HG03135 (cell line): ENCODE data around the gene SPRY2.

Source experiments
- ATAC-seq: cut with Tn5 transposase; IDR thresholded peaks from one replicate; pipeline ENCODE4 v1.9.1; 2021; ENCODE audit warnings: mild to moderate bottlenecking, moderate library complexity; ENCODE audit not compliant: unreplicated experiment

Gene SPRY2

DNA sequence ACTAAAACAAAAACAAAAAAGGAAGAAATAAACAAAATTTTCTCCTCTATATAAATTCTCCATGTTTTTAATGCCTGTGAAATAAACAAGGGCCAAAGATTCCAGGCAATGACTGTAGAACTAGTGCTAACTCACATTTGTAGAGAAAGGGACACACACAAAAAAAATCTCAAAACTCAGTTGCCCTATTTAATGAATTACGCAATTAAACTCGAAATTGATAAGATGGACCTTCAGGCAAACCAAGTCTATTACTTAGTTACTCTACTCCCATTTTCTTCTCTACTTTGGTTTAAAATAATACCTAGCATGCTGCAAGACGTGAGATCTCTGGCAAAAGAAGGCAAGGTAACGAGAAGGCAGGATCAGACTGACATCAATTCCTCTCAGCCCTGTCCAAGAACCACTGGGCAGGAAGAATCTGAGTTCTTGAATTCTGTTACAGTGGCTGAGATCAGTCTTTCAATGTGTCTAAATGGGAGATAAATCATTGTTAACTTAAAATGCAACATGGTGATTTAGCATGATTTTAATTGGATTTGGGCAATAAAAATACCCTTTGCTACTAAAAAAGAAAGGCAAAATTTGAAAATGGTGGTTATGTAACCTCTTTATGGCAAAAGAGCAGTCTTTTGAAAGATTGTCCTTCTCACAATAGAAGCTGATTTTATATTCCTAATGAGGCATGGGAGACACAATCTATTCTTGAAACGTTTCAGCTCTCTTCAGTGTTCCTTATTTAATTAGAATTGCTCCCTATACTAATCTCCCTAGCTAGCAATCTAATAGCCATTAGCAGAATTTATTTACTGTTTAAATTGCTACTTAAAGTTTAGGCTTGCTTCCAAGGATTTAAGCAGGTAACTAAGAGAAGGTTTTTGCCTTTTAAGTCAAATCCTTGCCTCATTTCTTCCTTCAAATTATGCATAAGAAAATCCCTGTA is 25.9 kb downstream of the SPRY2 start:
- ATAC-seq, result no peak

DNA sequence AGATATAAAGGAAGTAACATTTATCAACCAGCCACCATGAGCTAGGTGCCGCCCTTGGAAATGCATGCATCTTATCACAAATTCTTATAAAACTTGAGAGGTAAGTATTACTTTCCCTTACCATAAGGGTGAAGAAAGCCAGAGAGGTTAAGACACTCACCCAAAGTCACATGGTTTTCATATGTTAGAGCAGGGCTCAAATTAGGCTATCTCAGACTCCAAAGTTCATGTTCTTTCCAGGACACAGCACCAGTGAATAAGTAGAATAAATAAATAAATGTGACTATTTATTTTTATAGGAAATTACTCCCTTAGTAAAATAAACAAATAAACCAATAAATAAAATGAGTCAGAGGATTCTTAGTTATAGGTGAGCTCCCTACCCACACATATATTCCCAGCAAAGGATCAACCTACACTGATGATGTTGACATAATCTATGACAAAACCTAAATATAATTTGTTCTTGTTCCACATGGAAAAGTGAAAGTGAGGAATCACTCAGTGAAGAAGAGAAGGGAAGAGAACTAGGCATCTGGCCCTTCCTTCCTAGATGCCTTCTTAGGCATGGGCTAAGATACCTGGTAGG is 27.2 kb downstream of the SPRY2 start:
- ATAC-seq, result no peak

DNA sequence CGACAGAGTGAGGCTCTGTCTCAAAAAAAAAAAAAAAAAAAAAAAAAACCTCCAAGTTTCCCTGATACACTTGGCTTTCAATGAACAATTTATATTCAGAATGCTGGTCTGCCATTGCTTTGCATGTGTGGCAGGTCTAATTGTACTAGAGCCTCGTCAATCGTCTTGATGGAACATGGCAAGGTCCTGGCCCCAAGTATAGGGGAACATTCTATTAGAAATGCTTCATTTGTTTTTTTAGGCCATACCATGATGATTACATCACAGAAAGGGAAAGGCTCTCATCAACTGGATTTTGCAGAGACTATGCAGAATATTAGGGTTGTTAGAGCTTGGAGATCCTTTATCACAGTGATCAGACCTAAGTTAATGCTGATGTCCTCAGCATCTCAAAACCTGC is 28.0 kb downstream of the SPRY2 start:
- ATAC-seq, result no peak

DNA sequence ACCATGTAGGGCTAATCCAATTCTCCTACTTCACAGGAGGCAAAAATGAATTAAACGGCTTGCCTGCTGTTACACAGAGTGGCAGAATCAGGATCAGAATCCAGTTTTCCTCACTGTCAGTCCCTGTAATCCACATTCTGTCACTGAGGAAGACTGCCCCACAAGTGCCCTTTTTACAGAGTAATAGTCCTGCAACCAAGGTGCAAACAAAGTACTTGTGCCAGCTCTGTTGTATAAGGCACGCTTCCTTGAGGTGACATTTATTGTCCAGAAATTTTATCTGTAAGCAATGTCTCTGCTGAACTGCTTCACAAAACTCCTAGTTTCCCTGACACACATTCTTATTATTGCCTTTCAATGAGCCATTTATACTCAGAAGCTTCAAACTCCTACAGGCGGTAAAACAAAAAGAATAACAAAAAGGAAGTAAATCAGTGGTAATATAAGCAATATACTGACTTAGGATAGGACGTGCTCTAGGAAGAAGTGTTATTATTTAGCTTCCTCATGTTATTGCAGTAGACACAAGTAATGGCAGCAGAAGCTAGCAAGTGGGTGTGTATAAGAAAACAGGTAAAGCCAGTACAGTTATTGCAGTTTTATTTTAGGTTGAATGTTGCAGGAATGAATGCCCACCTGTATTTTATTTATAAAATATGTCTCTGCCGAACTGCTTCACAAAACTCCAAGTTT is 28.8 kb downstream of the SPRY2 start:
- no peak for ATAC-seq

DNA sequence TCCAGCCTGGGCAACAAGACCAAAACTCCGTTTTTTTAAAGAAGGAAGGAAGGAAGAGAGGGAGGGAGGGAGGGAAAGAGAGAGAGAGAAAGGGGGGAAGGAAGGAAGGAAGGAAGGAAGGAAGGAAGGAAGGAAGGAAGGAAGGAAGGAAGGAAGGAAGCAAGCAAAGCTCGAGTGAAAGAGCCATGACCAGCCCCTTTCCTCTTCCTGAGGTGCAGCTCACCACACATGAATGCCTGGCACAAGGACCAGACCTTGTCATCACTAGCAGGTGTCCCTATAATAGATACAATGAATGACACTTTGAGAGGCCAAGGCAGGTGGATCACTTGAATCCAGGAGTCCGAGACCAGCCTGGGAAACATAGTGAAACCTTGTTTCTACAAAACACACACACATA is 31.0 kb downstream of the SPRY2 start:
- ATAC-seq, result no peak

DNA sequence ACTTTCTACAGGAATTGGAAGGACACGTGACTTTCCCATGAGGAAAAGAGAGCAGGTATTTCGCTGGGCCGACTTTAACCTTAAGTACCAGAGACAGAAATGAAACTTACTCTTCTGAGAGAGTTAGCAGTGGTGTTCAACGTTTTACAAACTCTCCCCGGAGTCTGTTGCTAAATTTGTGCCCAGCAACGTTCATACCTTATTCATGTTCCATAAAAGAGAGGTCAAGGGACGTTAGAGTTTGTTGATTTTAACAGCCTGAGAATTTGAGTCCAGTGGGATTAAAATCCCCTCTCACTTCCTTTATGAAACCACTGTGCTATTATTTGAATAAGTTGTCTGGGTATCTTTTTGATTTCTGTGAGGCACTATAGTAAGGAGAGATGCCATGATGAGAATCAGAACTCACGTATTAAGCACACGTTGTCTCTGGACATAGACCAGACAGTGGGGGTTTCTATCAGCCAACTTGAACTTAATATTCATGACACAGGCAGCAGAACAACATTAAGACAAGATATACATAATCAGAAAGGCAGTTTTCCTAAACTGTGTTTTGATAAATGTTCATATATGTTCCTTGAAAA is 33.4 kb downstream of the SPRY2 start:
- ATAC-seq, result no peak

DNA sequence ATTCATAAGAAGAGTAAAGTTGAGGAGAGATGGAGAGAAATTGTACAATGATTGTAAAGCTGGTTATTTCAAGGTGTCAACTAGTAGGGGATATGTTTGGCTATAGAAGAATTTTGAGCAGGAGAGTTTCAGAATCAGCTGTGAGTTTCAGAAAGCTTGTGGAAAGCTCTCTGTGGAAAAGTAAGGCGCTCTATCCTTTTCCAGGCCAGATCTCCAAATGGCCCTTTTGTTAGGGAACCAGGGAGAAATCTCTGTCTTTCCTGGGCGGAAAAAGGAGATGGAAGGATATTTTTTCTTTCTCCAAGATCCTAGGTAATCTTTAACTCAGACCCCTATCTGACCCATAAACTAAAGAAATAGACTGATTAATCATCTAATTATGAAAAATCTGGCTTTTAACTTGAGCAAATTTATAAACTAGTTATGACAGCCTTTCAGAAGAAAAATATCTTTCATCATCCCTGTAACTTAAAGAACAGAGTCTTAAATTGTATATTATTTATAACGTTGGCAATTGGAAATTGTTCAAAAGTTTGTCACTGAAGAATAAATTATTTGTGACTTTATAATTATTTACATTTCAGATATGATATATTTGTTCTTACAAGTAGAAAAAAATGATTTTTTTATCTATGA is 34.5 kb downstream of the SPRY2 start:
- no peak for ATAC-seq

DNA sequence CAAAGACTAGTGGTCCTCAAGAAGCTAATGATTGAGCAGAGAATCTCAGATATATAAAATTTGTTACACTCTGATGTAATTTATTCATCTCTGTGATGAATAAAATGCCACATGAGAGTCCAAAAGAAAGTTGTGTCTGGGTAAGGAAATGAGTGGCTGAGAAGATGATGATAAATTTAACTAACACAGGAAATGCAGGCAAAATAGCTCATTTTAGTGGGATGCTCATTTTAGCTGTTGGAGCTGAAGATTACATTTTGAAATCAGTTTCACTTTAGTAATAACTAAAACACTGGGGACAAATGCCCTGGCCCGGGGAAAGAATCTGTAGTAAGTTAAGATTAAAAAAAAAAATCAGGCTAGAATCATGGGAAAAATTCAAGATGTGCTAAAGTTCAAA is 35.2 kb downstream of the SPRY2 start:
- no peak for ATAC-seq

DNA sequence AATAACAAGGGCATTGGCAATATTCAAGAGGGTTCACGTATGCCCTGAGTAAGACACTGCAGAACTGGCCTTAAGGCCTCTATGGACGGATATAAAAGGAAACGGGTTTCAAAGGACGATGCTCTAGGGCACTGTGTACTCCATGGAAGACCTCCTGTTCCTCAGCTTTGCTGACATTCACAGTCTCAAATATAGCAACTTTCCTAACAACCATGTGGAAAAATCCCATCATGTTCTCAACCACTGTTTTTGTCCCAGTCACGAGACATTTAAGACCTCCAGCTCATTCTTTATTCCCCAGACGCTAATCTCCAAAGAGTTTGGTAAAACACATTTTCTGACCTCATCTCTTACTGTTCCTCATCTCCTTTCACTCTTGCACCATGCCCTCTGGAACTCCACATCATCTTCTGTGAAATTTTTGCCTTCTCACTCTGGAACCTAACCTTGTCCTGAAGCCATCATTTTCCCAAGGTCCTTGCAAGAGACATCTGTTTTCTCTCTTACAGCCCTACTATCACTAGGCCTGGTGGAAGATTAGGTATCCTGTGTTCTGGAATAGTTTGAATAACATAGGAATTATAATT is 37.6 kb downstream of the SPRY2 start:
- no peak for ATAC-seq

DNA sequence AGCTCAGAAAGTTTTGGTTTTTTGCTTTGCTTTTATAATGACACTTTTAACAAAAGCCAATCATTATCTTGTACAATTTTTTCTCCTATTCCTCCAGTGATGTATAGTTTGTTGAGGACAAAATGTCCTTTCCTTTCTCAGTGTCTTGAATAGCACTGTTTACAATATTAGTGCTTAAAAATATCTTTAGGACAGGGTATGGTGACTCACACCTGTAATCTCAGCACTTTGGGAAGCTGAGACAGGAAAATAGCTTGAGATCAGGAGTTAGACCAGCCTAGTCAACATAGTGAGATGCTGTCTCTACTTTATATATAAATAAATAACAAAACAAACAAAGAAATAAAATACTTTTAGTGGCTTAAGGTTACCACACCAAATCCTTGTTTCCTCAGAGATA is 41.9 kb downstream of the SPRY2 start:
- no peak for ATAC-seq

DNA sequence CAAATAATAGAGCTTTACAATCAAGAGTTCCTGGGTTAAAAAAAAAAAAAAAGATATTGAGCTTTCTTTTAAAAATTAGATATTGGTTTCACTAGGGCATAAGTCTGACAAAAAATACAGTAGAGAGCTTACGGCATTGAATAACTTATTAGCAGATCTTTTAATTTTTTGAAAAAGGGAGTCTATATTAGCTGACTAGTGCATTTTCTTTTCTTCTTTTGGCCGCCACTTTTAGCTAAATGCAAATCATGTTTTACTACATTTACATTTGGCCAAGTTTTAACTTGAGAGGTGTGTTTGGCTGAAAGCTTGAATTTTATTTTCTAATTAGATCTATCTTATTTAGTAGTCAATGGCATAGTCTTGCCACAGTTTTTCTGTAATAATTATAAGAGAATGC is 43.4 kb downstream of the SPRY2 start:
- ATAC-seq, result no peak

DNA sequence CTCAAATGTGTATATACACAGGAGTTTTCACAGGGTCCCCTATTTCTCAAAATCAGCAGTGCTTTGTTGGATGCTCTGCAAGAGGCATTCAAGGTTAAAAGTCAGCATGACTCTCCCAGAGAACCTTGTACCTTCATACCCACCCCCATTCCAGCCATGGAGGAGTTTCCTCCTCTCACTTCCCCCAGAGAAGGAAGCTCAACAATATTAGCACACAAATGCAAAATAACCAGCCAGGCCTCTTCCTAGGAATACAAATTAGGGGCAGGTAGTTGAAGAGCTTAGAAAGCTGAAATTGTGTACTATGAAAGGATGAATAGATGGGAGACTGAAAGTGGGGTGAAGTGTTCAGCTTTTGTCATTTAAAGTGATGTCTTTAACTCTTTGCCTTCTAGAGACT is 43.8 kb downstream of the SPRY2 start:
- no peak for ATAC-seq

DNA sequence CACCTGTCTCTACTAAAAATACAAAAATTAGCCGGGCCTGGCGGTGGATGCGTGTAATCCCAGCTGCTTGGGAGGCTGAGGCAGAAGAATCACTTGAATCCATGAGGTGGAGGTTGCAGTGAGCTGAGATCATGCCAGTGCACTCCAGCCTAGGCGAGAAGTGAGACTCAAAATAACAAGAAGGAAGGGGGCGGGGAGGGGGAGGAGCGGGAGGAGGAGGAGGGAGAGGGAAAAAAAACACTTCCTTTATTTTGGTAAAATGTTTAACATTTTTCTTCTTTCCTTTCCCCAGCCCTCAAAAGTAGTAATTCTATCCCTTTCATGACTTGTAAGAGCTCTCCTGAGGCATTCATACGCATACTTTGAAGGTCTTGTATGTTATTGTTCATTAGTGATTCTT is 44.3 kb downstream of the SPRY2 start:
- ATAC-seq, result no peak

DNA sequence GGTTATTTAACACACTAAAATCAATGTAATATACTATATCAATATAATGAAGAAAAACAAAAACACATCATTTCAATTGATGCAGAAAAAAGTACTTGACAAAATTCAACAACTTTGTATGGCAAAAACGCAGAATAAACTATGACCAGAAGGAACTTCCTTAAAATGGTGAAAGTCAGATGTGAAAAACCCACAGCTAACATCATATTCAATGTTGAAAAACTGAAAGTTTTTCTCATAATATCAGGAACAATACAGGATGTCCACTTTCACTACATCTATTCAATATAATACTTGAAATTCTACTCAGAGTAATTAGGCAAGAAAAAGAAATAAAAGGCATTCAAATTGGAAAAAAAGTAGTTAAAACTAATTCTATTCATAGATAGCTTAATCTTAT is 50.3 kb downstream of the SPRY2 start:
- no peak for ATAC-seq
